Lower leg skin (tissue), 3 donors: ENCODE results near the gene ZSWIM7.

Experiments used
- POLR2A ChIP-seq, 2 donors: fragments of 450-650 bp; IDR thresholded peaks; one replicate each; pipeline ENCODE4 v1.6.1; 2016 to 2017; ENCODE audit warnings: antibody characterized with exemption in 2 of 2, mild to moderate bottlenecking in 1 of 2, moderate library complexity in 1 of 2
- TF ChIP-seq, protein P1 (sequence below), 3 donors: fragments of 450-650 bp; IDR thresholded peaks; one replicate each; pipeline ENCODE4 v1.5.1; 2016; ENCODE audit warnings: antibody characterized with exemption in 3 of 3, mild to moderate bottlenecking in 3 of 3, moderate library complexity in 2 of 3

DNA sequence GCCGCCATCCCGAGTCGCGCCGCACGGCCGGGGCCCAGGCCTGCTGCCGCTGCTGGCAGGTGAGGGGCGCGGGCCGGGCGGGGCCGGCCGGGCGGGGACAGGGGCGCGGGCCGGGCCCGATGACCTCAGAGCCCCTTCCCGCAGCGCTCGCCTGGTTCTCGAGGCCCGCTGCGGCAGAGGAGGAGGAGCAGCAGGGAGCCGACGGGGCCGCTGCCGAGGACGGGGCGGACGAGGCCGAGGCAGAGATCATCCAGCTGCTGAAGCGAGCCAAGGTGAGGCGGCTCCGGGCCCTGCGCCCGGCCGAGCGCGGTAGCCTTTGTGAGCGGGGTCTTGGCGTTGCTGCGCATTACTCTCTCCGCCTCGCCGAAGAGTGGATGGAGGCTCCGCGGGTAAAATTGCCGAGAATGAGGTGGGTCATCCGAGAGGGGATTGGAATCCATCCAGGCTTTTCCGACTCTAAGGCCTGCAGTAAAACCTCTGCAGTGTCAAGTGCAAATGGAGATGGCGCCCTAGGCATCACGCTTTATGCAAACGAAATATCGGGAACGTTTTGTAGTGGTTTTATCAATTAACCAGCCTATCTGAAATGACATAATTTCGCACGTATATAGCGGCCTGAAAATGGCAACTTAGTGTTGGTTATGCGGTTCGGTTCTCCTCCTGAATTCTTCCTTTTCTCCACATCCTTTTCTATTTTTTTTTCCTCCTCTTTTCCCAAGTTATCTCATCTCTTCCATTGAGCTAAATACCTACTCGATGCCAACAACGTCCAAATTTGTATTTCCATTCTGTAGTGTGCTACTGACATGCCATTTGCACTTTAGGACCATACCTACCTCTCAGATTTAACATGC is 697 bp upstream of the ZSWIM7 start:
- TF ChIP-seq, protein P1, sequence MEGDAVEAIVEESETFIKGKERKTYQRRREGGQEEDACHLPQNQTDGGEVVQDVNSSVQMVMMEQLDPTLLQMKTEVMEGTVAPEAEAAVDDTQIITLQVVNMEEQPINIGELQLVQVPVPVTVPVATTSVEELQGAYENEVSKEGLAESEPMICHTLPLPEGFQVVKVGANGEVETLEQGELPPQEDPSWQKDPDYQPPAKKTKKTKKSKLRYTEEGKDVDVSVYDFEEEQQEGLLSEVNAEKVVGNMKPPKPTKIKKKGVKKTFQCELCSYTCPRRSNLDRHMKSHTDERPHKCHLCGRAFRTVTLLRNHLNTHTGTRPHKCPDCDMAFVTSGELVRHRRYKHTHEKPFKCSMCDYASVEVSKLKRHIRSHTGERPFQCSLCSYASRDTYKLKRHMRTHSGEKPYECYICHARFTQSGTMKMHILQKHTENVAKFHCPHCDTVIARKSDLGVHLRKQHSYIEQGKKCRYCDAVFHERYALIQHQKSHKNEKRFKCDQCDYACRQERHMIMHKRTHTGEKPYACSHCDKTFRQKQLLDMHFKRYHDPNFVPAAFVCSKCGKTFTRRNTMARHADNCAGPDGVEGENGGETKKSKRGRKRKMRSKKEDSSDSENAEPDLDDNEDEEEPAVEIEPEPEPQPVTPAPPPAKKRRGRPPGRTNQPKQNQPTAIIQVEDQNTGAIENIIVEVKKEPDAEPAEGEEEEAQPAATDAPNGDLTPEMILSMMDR (IDR thresholded peaks at IDR 0.05) = no peak
- TF ChIP-seq POLR2A (IDR thresholded peaks at IDR 0.05) = no peak
